ENCODE measurements around the gene OVCA2.
A peak's percentile ranks its signal among the peaks of the same experiment; 100 is the strongest.

Gene OVCA2

DNA sequence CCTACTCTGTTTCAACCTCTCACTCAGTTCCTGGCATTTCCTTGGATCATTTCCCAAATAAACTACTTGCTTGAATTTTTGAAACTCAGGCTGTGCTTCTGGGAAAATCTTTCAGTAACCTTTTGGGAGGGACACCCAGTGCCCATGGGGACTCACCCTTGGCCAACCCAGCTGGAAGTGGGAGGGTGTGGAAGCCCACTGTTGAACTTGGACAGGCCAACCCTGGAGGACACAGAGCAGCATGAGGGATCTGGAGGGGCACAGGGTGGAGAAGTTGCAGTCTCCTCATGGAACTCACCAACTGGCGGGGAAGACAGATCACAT lies 27.9 kb upstream of the OVCA2 start:
- DNase-seq (ENCODE audit: low spot score), result no peak

DNA sequence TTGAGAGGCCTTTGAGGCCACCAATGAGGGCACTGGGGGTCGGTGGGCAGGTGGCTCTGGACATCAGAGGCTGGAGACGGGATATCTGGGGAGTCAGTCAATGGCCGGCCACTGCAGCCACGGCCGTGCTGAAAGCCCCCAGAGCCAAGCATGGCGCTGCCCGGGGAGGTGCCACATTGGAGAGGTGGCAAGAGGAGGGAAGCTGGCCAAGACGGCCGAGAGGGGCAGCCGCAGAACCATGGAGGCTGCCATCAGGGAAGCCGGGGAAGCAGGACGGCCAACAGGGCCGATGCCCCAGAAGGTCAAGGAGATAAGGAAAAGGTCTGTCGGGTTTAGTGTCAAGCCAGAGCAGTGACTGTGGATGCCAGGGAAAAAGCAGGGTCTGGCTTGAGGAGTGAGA lies 26.5 kb upstream of the OVCA2 start:
- no peak for DNase-seq (ENCODE audit: low spot score)

DNA sequence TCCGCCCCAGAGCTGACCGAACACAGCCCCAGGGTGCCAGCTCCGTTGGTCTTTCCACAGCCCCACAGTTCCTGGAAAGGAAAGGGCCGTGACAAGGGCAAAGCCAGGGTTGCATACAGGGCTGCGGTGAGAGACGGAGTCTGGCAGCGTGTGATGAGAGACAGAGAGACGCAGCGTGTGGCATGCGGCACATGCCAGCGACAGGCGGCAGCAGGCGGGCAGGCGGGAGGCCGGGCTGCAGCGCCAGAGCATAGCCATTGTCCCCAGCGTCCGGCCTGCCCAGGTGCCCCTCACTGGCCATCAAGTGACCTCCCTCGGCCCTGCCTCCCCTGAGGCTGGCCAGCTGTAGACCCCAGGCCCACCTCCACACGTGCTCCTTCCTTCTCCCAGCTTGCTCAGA lies 25.3 kb upstream of the OVCA2 start:
- no peak for DNase-seq (ENCODE audit: low spot score)

DNA sequence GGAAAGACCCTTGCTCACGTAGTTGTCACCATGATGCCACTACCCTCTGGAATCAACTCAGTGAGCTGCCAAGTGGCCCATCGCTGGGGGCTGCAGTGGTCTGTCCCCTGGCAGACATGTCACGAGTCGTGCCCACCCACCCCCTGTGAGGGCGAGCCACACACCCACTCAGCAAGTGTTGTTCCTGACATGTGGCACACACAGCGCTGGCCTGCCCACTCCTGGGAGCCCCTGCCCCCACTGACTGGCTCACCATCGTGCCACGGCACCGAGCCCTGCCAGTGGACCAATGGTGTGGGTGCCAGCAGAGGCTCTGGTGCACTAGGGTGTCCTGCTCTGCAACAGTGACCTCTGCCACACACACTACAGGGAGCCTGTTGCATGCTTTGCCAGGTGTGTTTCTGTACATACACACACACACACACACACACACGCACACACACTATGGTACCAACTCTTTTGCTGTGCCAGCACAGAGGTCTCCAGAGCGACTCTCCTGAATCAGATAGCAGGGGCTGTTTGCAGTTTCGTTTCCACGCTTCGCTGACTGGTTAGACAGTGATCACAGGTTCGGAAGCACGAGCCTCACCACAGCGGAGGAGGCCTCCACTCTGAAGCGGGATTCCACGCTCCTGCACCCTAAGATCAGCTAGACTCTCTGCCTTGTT lies 24.4 kb upstream of the OVCA2 start:
- no peak for DNase-seq (ENCODE audit: low spot score)

DNA sequence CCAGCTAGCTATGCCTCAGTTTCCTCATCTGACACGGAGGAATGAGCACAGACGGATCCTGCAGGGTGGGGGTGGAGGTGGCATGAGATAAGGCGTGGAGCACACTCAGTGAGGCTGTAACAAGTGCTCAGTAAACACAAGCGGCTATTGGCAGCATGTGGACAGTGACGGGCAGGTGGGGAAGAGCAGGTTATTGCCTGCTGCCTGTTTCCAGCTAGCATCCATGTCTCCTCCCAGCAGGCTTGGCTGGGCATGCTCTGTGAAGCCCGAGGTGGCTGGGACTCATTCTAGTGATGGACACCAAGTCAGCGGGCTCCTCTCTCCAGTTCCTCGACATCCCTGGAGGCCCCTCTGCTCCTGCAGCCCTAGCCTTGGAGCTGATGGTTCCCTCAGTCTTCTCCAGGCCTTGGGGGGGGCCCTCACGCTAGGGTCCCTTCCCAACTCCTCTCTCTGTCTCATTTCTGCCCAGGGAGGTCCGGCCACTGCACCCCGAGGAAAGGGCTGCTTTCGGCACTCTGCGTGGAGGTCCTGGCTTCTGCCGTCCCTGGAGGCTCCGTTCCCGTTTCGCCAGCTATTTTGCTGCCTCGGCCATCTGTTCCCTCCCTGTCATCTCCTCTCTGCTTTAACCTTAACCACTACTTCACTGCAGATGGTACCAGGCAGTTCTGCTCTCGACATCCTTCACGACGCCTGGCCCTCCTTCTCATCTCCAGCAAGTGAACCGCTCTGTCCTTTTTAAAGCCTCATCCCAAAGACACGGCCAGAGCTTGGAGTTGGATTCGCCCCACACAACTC lies 22.9 kb upstream of the OVCA2 start:
- DNase-seq (ENCODE audit: low spot score), result no peak

DNA sequence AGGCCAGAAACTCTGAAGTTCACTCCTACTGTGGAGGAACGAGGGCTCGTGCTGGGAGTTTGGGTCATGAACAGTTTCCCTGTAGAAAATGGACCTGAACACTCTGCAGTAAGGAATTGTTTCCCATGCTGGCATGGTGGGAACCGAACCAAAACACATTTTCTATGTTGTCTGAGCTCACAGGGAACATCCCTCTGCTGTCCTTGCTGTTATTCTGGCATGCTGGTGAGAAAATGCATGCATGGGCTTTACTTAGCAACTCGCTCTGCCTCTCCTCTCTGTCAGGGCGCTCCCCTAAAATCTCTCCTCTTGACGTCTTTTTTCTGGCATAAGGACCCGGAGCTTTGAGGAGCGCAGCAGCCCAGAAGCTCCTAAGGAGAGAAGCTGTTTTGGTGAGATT lies 22.1 kb upstream of the OVCA2 start:
- no peak for DNase-seq (ENCODE audit: low spot score)

DNA sequence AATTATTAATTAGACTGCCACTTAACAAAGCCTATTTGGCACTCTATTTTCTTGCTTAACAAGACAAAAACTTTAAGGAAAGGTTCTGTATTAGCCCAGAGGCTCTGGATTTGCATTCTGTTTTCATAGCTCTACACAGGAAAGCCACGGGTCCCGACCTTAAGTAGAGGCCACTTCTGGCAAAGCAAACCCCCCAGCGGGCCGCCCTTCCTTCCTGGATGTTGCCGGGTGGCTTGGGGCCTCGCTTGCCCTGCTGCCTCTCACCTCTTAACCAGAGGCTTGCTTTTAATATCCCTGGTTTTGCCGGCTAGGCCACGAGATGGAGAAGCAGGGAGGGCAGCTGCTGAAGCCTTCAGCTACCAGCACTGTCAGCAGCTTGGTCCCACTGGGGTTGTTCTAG lies 21.1 kb upstream of the OVCA2 start:
- no peak for DNase-seq (ENCODE audit: low spot score)

DNA sequence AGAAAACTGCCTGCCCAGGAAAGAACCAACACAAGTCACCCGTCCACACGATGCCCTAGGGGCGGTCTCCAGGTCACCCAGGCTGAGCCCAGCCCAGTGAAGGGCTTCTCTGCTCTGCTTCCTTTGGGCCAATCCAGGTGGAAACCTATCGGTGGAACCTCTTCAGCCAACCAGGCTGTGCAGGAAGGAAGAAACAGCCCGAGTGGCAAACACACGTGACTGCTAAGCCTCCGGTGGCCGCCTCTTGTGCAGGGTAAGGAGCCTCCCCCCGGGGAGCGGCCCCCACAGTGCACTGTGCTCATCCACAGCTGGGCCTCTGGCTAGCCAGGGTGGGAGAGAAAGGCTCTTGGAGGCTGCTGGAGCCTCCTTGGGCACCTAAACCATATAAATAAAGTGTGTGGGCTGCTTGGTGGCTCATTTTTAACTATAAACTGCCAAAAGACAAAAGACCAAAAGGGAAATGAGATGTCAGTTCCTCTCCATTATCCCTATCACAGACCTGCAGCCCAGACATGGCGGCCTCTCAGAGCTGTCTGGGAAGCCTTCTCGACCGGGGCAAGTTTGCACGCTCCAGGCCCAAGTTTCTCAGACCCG lies 19.1 kb upstream of the OVCA2 start:
- no peak for DNase-seq (ENCODE audit: low spot score)

DNA sequence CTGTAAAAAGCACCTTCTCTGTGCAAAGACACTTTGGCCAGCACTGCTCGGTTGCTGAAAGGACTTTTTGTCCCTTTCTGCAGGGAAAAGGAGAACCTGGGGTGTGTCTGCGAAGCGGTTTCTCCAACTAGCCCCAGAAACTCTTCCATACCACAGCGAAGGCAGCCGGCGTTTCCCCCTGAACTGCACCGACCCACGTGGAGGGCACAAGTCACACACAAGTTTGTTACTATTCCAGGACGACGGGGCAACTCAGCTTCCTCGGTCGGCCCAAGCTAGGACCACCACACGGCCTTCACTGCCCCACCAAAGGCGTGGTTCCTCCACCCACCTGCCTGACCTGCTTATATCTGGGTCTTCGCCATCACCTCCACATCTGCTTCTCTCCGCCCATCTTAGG lies 18.6 kb upstream of the OVCA2 start:
- no peak for DNase-seq (ENCODE audit: low spot score)

DNA sequence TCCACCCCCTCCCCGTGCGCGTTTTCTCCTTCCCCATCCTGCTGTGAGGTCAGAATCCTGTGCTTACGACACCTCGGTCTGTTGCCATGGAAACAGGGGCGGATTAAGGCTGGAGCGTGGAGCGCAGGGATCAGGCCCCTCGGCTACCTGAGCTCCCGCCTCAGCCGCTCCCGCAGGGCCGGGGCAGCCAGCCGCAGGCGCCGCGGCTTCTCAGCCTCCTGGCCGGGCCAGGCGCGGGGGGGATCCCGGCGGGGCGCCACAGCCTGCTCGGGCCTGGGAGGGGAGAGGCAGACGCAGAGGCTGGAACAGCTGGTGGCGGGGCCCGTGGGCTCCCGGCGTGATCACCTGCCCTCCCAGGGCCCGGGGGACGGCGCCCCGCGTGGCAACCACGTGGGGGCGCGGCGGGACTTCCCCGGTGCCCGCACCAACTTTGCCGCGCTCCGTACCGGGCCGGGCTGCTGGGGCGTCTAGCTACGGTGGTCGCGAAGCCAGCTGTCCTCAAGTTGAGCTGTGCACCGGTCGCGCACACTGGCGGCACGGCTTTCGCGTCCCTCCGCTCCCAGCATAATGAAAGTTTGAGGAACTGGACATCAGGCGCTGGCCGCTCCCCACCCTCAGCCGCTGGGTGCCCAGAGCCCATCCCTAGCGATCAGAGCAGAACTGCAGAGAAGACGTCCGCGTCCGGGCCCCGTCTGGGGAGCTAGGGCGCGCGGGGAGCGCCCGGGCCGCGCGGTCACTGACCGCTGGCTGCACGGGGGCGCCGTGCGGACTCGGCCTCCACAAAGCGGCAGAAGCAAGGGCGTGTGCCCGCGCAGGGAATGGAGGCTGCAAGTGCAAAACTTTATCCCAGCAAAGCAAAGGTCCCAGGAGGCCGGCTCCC lies 17.9 kb upstream of the OVCA2 start:
- no peak for DNase-seq (ENCODE audit: low spot score)

DNA sequence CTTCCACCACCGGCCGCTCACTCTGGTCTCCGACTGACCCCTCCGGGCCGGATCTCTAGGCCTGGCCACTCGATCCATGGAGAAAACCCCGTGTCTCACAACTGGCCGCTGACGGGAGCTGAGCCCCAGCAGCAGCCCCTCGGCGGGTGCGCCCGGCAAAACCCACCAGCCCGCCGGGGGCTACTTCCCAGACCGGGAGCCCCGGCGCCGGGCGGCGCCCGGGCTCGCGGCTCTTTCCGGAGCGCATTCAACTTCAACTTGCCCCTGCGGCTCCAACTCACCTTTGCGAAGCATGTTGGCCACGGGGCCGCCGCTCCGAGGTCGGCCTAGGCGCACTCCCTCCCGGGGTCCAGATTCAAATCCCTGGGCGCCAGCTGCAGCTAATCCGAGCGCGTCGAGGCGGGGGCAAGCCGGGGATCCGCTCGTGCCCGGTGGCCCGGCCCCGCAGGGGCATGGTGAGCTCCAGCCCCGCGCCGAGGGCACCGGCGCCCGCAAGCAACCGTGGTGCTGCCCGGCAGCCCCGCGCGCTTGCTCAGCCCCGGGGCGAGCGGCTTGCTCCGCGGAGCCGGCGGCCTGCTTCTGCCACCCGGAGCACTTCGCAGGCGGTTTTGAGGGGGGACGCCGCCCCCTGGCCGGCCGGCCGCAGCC lies 17.1 kb upstream of the OVCA2 start:
- no peak for DNase-seq (ENCODE audit: low spot score)

DNA sequence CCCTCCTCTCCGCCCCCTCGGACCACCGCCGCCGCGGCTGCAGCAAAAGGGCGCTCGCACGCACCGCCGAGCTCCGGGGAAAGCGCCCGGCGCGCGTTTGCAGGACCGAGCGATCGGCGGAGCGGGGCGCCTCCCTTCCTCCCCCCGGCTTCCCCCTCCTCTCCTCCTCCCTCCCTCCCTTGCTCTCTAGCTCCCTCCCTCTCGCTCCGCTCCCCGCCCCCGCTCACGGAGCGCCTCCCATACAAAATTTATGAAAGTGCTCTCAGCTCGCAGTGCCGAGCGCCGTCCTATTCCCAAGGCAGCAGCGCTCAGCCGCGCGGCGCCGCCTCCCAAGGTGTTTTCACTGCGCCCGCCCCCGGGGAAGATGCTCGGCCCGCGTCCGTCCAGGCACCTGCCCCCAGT lies 16.6 kb upstream of the OVCA2 start, which contains the start of gene RTN4RL1:
Gene RTN4RL1, minus strand, starts transcription at position 115 of the 402 bp plus-strand sequence. CDS start 469 bp downstream, outside the sequence.
- DNase-seq (ENCODE audit: low spot score), result peak; percentile 81

DNA sequence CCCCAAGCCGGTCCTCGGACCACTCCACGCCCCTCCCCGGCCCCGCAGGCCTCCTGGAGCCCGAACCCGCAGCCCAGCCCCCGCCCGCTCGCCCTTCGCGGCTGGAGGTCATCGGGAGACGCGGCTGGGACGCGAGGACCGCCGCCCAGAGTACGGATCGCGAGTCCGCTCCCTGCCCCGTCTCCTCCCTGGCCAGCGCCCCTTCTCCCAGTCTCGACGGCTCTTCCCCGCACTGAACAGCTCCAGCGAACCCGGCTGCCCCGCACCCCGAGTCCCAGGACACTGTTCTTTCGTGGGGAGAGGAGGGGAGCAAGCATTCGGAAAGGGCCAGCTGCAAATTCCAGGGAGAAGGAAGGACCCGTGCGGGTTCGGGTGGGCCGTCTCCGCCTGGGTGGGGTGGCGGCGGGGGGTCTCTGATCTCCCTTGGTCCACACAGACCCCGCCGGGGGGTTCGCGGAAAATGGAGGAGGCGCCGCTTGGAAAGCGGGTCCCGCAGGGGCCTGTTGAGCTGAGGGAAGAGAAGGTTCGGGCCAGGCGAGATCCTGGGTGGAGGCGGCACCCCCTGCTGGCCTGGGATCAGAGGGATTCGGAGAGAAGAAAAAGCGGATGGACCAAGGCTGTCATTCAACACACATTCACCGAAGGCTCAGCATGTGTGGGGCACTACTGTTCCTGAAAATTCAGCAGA lies 16.1 kb upstream of the OVCA2 start:
- DNase-seq (ENCODE audit: low spot score), result no peak

DNA sequence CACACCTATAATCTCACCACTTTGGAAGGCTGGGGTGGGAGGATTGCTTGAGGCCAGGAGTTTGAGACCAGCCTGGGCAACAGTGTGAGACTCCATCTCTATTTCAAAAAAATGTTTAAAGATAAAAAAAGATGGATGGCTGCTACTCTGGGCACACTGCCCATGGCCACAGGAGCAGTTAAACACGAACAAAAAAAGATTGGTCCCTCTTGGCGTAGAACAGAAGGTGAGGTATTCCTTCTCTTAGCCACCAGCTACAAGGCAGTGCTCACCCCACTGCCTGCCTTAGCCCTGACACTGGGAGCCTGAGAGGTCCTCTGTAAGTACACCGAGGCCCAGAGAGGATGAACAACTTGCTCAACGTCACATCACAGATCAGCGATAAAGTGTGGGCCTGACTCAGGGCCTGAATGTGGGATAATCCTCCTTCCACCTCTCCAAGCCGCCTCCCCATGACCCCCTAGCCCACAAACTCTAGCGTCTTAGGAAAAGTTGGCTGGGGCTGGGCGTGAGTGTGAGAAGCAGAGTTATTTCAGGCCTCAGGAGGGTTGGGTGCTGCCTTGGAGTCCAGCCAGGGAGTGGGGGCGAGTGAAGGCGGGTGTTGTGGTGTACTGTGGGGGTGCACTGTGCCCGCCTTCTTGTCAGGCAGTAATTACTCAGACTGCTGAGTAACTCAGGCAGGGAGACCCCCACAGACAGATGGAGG lies 14.1 kb upstream of the OVCA2 start:
- no peak for DNase-seq (ENCODE audit: low spot score)

DNA sequence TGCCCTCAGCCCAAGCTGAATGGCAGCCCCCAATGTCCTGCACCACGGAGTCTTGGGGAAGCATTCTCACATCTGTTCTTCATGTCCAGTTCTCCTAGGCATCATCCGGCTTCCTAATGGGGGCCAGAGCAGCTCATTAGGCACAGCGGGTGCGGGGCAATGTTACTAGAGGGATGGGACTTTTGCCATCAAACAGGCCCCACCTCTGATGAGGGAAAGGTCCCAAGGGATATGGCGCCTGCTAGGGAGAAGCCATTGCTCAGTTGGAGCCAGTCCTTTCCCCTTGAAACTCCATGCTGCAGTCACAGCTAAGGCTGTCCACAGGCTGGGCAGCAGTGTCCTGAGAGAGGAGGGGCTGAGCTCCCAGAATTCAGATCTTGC lies 13.6 kb upstream of the OVCA2 start:
- DNase-seq (ENCODE audit: low spot score), result no peak

DNA sequence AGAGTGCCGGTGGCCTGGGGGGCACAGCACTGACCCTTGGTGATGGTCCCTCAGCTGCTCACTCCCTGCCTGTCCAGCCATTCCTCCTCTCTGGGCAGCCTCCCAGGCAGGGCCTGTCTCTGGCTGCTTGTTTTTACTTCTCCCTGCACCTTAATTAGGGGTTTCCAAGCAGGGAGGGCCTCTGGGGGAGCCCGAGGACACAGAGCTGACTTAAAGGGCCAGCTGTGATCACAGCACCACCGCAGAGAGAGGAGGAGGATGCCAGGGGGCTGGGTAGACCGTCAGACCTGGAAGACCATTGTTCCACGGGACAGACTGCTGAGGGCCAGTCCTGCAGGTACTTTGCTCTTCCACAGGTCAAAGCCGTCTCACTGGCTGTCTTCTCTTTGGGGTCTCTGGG lies 13.1 kb upstream of the OVCA2 start:
- no peak for DNase-seq (ENCODE audit: low spot score)

DNA sequence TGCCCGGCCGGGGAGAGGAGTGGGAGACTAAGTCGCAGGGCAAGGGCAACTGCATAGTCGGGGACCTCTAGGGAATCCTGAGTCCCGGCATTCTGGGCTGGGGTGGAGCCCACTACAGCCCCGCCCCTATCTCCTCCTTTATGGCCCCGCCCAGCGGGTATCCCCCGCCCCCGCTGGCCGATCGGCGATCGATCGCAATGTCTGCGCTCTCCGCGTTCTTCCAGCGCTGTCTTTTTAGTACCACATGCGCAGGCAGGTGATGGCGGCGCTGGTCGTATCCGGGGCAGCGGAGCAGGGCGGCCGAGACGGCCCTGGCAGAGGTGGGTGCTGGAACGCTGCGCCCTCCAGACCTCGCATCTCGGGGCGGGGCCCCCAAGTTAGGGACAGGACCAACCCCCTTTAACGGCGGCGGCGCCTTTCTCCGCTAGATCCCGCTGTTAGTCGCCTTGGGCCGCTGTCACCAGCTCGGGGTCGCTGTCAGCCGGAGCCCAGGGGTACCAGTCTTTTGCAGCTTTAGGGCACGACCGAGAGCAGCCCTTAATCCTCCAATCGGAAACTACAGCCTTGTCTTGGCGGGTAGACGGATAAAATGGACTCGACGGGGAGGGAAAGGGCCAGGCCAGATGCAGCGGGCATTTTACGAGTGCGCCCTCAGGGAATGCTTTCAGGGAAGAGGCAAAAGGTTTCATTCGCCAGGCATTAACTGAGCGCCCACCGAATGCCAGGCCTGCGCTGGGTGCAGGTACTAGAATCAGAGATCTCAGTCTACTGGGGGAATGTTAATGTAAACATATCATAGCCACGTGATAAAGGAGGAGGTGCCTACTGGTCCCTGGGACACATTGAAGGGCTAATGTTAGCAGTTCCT lies 11.7 kb upstream of the OVCA2 start, which contains the start of gene DPH1:
Gene DPH1, plus strand, starts transcription at position 243 of the 868 bp plus-strand sequence. Its CDS starts 17 bp downstream, at position 260.
- peak; percentile 87 for DNase-seq (ENCODE audit: low spot score)

DNA sequence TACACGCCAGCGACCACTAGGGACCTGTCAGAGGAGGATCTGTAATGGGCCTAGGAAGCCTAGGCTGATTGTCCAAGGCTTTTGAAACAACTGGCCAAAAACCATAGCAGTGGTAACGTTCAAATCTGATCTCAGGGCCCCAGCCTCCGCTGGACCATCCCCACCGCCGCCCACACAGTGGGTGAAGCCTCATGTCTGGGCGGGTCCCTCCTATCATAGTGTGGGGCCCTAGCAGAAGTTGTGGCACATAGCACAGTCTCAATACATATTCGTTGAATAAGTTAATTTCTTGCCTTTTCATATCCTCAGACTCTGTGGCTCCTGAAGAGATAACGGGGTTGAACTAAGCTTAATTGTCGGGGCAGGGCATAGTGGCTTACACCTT lies 11.1 kb upstream of the OVCA2 start:
- no peak for DNase-seq (ENCODE audit: low spot score)

DNA sequence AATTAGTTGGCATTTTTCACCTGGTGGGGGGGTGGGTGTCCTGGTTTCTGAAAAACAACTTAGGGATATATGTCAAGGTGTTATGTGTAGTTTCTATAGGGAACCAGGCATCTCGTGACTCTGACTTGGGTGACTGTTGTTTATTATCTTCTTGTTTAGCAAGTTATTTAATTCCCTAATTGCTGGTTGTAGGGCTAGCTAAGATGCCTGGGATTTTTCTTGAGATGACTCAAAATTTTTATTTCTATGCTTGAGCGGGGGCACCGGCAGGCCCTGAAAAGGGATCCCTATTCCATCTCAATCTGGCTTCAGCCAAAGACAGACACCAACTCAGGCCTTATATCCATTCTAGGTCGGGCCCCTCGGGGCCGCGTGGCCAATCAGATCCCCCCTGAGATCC lies 8.7 kb upstream of the OVCA2 start:
- no peak for DNase-seq (ENCODE audit: low spot score)

DNA sequence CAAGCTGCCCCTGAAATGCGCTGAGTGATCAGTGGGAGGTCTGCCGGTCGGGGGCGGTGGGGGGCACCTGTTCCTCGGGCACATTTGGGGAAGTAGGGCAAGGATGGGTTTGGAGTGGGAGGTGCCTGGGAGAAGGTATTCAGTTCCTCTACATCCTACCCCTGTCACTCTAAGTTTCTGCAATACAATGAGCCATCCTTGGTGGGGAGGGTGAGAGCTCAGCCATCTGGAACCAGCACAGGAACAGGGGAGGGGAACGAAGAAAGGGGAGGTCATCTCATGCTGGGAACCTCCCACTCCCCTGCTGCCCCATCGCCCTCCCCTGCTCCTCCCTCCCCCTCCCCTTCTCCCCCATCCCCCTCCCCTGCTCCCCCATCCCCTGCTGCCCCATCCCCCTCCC lies 7.7 kb upstream of the OVCA2 start:
- DNase-seq (ENCODE audit: low spot score), result no peak

Measured in CD4-positive, alpha-beta T cell treated with Interleukin-2 at 100 ng/mL for 4 hours (primary cell).